UCSD-AML1 (cell line): Measurements from ENCODE around the gene MAGEA11.
"Not testable (repeated sequence)": the region's sequence is repeated elsewhere in the genome, so short reads cannot be mapped to it uniquely, and the experiment has no call there.

Source experiments
- DNase-seq: peaks from one replicate; lab custom pipeline; 2025; ENCODE audit not compliant: unreplicated experiment; lab: John Stamatoyannopoulos, UW

MAGEA11 gene

GRCh38 chrX:149711545-149712236 lies at the start of gene MAGEA11:
TSS of gene MAGEA11 (plus strand) at chrX:149712060. CDS start at chrX:149713160, 1,100 bp downstream.
- no peak for DNase-seq

DNA sequence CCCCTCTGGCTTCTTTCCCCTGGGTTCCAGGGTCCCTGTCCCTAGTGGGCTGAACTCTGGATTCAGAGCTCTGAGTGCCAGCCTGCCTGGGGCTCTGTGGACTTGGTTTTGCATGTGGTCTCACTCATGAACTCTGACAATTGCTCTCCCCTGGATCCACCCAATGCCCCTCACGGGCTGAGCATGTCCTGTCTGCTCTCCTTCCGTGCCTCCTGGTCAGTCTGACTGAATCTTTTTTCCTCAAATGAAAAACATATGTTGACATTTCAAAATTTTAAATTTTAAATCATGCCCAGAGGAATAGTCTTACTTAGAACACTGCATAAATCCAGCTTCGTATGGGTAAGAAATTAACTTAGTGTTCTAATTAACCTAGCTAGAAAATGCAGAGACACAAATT lies 36.8 kb upstream of the MAGEA11 start:
- not testable (repeated sequence) for DNase-seq

DNA sequence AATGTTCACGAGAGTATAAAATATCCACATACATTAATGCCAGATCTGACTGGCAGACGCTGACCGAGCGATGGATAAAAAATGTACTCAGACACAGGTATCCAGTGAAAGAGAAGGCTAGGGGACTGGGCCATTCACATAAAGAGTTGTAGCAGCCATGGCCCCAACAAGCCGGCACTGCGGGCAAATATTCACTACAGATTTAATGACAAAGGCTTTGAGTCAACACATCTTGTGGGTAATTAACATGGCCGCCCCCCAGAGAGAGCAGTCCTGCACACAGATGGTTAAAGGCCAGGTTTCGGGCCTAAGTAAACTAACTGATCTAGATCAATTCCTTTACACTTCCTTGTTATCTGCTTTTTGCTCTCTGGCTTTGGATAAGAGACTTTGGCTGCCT lies 36.3 kb upstream of the MAGEA11 start:
- DNase-seq = not testable (repeated sequence)

- DNase-seq = not testable (repeated sequence)
These were observed 32.6 kb upstream of the MAGEA11 start for GRCh38 chrX:149679164-149679678.

DNA sequence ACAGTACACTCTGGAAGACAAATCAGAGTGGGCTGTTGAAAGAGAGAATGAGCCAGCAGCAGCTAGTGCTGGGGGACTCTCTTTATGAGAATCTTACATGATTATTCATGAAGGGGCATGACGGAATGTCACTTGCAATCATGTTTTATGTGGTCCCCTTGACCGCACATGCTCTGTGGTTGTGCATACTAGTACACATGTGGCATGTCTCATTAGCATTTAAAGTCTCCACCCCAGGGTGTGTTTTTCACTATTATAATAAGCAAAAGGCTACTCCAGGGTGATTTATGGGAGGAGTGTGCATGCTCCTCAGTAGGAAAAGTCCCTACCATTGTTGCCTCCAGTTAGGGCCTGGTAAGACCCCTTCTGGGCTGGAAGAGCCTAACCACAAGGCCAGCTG lies 30.7 kb upstream of the MAGEA11 start:
- no peak for DNase-seq

GRCh38 chrX:149682031-149682430 lies 29.8 kb upstream of the MAGEA11 start:
- DNase-seq = no peak

GRCh38 chrX:149682956-149683947 lies 28.6 kb upstream of the MAGEA11 start:
- no peak for DNase-seq

DNA sequence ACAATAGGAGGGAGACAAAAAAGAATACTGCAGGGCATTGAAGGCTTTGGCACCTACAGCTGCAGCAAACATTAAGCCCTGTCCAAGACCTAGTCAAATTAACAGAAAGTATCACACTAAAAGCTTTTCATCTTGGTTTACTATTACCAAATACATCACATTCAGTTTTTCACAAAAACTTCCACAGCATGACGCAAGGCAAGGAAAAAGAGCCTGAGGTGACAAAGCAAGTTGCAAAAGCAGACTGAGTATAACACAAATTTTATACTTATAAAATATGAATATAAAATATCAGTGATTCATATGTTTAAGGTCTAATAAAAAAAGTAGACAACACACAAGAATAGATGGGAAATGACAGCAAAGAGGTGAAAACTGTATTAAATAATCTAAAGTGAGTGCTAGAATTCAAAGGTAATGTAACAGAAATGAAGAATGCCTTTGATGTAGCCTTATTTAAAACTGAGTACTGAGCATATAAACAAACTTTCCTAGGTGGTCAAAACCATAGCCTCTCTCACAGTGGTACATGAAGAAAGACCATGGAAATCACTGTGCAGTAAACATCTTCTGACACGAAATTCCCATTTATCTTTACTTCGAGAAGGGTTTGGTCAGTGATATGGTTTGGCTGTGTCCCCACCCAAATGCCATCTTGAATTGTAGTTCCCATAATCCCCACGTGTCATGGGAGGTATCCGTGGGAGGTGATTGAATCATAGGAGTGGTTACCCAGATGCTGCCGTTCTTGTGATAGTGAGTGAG lies 27.7 kb upstream of the MAGEA11 start:
- no peak for DNase-seq

DNA sequence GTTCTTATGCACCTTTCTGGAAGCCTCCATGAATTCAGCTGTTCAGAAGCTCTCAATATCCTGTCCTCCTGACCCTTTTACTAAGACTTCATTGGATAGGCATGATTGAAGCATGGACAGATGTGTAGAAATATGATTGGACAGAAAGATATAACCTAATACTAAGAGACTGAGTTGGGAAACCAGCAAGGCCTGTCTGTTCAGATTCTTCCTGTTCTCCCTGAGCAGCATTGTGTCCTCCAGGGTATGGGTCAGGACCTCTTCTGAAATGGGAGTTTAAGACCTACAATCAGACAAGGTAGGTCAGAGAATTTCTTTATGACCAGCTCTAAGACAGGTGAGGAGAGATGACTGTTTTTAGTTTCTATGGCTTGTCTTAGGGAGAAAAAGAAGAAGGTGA lies 23.9 kb upstream of the MAGEA11 start:
- DNase-seq = no peak

GRCh38 chrX:149688552-149688951 lies 23.3 kb upstream of the MAGEA11 start:
- no peak for DNase-seq

DNA sequence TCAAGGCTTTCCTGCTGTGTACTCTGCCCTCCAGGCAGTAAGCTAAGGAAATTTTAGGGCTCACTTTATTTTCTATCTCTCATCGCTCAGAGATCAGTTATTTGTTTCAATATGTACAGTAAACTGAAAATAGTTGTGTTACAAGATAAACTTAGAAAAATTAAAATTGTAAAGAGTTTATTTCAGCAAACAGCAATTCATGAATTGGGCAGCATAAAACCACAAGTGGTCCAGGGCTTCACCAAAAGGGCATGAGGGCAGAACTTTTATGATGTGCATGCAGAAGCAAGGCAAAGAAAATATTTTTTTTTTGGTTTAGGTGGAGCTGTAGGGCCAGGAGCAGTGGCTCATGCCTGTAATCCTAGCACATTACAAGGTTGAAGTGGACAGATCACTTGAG lies 20.1 kb upstream of the MAGEA11 start:
- no peak for DNase-seq

DNA sequence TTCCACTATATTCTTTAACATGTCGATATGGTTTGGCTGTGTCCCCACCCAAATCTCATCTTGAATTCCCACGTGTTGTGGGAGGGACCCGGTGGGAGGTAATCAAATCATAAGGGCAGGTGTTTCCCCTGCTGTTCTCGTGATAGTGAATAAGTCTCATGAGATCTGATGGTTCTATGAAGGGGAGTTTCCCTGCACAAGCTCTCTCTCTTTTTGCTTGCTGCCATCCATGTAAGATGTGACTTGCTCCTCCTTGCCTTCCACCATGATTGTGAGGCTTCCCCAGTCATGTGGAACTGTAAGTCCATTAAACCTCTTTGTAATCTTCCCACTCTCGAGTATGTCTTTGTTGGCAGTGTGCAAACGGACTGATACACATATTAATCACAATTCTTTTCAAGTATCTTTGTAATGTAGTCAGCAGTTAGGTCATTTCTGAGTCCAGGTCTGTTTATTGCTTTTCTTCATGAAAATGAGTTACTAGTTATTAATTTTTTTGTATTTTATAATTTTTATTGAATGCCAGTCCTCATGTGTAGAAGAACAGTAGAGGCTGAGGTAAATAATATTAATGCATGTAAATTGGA lies 19.1 kb upstream of the MAGEA11 start:
- DNase-seq = not testable (repeated sequence)

DNA sequence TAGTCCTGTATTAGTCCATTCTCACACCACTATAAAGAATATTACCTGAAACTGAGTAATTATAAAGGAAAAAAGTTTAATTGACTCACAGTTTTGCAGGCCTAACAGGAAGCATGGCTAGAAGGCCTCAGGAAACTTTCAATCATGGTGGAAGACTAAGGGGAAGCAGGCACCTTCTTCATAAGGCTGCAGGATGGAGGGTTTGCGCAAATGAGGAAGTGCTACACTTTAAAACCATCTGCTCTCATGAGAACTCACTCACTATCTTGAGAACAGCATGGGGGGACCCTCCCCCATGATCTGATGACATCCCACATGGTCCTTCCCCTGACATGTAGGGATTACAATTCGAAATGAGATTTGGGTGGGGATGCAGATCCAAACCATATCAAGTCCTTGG lies 12.1 kb upstream of the MAGEA11 start:
- DNase-seq = no peak

- DNase-seq = no peak
These were observed 7.2 kb upstream of the MAGEA11 start for GRCh38 chrX:149704664-149705063.

- no peak for DNase-seq
These were observed 4.5 kb upstream of the MAGEA11 start for GRCh38 chrX:149707147-149707901.

DNA sequence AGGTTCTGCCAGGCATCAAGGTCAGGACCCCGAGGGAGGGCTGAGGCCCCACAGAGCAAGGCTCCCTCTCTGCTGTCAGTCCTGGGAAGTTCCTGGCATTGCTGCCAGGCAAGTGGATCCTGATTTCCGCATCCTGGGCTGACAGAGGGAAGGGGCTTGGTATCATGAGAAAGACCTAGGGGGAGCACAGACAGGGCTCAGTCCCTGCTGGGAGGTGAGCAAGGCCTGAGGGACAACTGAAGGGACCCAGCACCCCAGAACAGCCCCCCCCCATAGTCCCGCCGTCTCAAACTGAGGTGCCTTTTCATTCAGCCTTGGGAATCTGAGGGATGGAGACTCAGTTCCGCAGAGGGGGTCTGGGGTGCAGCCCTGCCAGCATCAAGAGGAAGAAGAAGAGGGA lies 971 bp downstream of the MAGEA11 start:
- no peak for DNase-seq

GRCh38 chrX:149713279-149714050 lies 1.6 kb downstream of the MAGEA11 start:
- no peak for DNase-seq

- no peak for DNase-seq
These were observed 3.6 kb downstream of the MAGEA11 start for GRCh38 chrX:149715468-149715867.

DNA sequence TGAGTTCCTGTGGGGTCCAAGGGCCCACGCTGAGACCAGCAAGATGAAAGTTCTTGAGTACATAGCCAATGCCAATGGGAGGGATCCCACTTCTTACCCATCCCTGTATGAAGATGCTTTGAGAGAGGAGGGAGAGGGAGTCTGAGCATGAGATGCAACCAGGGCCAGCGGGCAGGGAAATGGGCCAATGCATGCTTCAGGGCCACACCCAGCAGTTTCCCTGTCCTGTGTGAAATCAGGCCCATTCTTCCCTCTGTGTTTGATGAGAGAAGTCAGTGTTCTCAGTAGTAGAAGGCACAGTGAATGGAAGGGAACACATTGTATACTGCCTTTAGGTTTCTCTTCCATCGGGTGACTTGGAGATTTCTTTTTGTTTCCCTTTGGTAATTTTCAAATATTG lies 4.8 kb downstream of the MAGEA11 start:
- DNase-seq = no peak
